Skin epidermis (tissue), 12 donors: ENCODE results near the gene SST.

Experiments used
- H3K27ac ChIP-seq, 21 experiments: fragments of 200-600 bp; sonication (generic) in 11 of 21; one replicate each; pipeline ENCODE4 v1.5.0; 2020; ENCODE audit warnings: mild to moderate bottlenecking in 3 of 21, inconsistent platforms in 2 of 21, moderate library complexity in 2 of 21
- H3K4me3 ChIP-seq, 7 experiments: fragments of 200-600 bp; sonication (generic) in 2 of 7; one replicate each; pipeline ENCODE4 v1.5.0; 2020; ENCODE audit warnings: inconsistent platforms in 2 of 7, mild to moderate bottlenecking in 2 of 7, moderate library complexity in 1 of 7

SST gene

DNA sequence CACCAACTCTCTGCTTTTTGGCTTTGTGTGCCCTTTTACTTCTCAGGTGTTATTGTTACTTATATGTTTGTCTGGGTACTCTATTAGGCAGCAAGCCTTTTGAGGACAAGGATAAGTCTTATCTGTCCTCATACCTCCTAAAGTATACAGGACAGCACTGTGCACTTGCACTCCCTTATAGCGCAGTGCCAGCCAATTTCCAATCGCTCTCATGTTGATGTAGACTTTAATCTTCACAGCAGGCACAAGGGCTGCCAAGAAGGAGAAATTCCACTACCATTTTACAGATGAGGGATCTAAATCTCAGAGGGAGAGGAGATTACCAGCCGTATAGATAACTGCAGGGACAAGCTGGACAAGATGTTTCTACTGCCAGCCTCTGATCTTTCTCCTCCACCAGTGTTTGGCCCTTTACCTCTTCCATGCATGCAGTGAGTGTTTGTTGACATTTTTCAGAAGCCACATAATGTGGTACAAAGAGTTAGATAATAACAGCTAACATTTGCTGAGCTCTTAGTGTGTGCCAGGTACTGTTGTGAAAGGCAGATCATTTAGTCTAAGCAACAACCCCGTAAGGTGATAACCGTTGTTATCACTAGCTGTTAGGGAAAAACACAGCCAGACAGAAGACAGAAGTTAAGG is 30.1 kb downstream of the SST start:
- Histone ChIP-seq H3K4me3 (no peak overlapping the region), H3K27ac (no peak overlapping the region)

DNA sequence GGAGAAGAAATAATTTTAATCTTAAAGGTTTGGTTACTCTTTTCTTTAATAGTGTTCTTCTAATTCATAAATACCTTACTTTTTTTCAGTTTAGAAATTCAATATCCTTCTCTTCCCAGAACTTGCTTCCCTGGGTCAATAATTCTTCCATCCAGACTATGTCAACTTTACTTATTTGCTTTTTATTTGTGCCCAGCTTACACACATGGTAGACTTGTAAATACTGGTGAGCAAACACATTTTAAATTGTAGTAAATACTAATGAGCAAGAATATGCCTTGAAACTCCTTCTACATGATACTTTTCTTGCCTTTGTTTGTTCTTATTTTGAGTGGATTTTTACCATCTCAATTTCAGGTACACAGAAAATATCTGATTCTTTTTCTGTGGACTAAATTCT is 33.7 kb downstream of the SST start:
- no peak overlapping the region for H3K4me3 ChIP-seq
- no peak overlapping the region for H3K27ac ChIP-seq

DNA sequence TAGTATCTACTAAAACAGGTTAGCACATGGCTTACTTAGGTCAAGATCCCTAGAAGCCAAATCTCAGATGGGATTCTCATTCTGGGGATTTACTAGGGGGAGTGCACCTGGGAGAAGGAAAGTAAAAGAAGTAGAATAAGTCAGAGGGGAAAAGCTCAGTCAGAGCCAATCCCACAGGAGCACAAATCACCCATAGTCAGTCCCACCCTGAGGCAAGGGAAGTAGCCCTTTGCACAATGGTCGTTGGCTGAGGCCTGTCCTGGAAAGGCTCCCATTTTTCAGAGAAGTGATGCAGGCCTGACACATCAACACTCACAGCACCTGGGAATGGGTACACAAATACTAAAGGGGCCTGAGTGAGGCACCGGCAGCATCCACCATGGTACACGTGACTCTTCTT is 39.8 kb downstream of the SST start:
- no peak overlapping the region for H3K4me3 ChIP-seq
- no peak overlapping the region for H3K27ac ChIP-seq

DNA sequence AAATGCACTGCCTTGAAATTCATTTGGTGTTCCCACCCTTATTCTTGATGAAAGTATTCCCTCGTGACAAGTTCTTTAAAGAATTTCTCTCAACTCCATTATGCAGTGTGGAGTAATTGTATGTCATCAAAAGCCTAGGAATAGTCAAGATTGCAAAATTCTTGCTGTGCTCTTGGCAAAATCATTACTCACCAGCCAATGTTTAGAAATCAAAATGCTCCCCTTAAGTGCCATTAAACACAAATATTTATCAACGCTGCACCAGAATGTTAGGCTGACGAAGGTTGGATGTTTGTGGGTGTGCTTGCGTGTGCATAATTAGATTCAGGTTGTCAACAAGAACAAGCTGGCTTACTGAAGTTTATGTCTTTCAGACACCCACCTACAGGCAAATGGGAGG is 40.5 kb downstream of the SST start:
- Histone ChIP-seq H3K4me3 (no peak overlapping the region), H3K27ac (no peak overlapping the region)

DNA sequence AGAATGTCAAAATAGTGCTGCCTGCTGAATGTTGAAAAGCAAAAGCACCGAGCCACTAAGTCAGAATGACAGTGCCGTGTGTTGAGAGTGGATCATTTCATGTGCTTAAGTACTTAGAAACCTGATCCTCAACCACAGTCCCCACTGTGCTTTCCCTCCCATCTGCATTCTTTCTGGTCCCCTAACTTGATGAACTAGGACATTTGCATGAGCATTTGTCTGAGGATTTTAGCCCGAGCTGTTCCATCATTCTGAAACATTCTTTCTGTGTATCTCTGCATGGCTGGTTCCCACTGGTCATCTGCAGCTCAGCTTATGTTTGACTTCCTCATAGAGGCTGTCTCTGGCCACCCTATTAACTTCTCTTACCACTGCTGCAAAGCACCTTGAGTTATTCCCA is 42.0 kb downstream of the SST start:
- no peak overlapping the region for H3K4me3 ChIP-seq

DNA sequence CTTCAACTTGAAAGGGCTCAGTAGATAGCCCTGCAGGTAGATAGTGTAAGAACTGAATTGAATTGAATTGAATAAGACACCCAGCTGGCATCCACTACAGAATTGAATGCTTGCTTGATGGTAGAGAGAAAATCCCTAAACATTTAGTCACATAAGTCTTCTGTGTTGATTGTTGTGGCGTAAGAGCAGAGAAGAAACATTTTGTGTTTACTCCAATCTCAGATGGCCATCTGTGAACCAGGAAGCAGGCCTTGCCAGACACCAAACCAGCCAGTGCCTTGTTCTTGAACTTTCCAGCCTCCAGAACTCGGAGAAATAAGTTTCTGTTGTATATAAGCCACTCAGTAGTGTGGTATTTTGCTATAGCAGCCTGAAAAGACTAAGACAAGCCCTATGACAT is 43.6 kb downstream of the SST start:
- Histone ChIP-seq H3K27ac (no peak overlapping the region), H3K4me3 (no peak overlapping the region)

More for the DNA sequence above, 42.0 kb downstream of the SST start:
- H3K27ac ChIP-seq, result no peak overlapping the region

DNA sequence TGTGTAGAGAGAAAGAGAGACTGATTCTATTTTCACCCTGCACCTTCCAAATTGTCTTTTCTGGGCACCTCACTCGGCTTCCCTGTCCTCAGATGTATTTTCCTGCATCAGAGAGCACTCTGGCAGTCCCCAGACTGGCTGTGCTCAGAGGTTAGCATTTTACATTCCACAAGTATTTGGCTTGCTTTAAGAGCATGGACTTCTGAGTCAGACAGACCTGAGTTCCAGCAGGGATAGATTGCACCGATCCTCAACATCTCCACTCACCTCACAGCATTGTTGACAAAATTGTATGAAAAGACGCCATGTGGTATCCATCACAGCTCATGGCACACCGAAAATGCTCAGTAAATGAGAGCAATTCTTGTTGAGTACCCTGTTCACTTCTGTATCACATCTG is 45.6 kb downstream of the SST start:
- H3K27ac ChIP-seq, result no peak overlapping the region
- H3K4me3 ChIP-seq, result no peak overlapping the region

DNA sequence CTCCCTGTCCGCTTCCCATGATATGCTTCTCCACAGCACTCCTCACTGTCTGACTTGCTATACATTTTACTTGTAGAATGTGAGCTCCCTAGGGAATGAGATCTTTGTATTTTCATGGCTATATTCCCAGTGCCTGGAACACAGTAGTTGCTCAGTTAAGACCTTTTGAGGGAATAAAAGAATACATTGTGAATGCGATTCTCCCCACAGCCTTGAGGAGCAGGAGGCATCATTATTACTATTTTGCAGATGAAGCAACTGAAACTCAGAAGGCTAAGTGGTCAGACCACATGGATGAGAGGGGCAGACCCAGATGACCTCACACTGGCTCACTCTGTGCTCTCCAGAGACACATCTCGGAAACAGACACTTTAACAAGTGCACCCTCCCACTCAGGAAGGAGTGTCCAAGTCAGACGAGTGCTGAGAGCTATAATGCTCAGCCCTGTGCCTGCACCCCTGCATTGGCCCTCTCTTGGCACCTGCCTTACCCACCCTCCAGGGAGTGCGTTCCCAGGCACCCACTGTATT is 46.8 kb downstream of the SST start:
- Histone ChIP-seq H3K4me3 (no peak overlapping the region), H3K27ac (no peak overlapping the region)

DNA sequence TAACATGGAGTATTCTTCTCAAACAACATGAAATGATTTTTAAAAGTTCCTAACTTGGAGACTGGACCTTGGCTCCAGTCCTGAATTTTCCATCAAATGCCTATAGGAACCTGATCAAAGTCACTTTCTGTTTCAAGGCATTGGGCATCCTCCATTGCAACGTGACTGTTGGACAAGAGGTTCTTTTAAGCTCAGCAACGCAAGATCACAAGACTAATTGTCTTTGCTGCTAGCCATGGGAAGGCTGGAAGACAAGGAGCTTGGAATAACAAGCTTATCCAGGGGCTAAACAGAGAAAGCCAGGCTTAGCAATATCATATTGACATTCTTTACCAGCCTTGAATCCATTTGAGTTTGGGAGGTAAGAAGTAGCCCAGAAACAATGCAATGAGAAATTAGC is 48.3 kb downstream of the SST start:
- H3K4me3 ChIP-seq, result no peak overlapping the region

DNA sequence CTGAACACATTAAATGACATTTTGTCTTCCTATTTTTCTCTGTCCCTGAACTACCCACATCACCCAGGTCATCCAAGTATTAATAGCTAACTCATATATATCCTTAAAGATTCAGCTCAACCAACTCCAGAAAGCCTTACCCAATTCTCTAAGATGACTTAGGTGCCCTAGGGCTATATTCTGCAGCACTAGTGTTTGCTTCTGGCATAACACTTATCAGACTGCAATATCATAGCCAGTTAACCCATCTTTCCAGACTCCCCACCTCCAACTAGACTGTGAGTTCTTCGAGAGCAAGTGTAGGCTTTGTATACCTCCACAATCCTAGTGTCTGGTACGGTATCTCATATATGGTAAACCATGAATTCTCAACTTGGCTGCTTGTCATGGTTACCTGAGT is 50.7 kb downstream of the SST start:
- H3K4me3 ChIP-seq, result no peak overlapping the region
- no peak overlapping the region for H3K27ac ChIP-seq

More for the DNA sequence above, 48.3 kb downstream of the SST start:
- no peak overlapping the region for H3K27ac ChIP-seq
